Measurements from ENCODE around the gene BCAS4. TPM values are rescaled to one million over a fixed set of nuclear protein-coding genes. Genes with fewer than 3 reads are reported as not detected.
A peak's percentile ranks its signal among the peaks of the same experiment; 100 is the strongest.

The BCAS4 gene
- total RNA-seq, 1 donor from 2014 or later = 16.7 TPM

- H3K36me3 Mint-ChIP-seq (ENCODE audit: low read depth, unreplicated experiment) = peaks cover 18% of the 10 kb centered on the region
- no peaks in the 10 kb centered on the region for H3K27me3 Mint-ChIP-seq (ENCODE audit: low read depth, unreplicated experiment)
- TF ChIP-seq, protein P1, sequence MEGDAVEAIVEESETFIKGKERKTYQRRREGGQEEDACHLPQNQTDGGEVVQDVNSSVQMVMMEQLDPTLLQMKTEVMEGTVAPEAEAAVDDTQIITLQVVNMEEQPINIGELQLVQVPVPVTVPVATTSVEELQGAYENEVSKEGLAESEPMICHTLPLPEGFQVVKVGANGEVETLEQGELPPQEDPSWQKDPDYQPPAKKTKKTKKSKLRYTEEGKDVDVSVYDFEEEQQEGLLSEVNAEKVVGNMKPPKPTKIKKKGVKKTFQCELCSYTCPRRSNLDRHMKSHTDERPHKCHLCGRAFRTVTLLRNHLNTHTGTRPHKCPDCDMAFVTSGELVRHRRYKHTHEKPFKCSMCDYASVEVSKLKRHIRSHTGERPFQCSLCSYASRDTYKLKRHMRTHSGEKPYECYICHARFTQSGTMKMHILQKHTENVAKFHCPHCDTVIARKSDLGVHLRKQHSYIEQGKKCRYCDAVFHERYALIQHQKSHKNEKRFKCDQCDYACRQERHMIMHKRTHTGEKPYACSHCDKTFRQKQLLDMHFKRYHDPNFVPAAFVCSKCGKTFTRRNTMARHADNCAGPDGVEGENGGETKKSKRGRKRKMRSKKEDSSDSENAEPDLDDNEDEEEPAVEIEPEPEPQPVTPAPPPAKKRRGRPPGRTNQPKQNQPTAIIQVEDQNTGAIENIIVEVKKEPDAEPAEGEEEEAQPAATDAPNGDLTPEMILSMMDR (IDR thresholded peaks at IDR 0.05; ENCODE audit: insufficient read depth, low read depth, low read length) = no peak
- TF ChIP-seq EZH2 (IDR thresholded peaks at IDR 0.05; ENCODE audit: insufficient read depth, low read length) = no peak
- no peaks in the 10 kb centered on the region for H3K4me1 ChIP-seq (ENCODE audit: insufficient read depth, low read length)
- H3K4me3 Mint-ChIP-seq (ENCODE audit: unreplicated experiment) = no peak overlapping the region
- peaks cover 58% of the 10 kb centered on the region for H4K20me1 ChIP-seq (ENCODE audit: insufficient read depth, low read length)
- H3K9ac ChIP-seq (ENCODE audit: low read length) = no peak overlapping the region
- H3K9me3 ChIP-seq (ENCODE audit: insufficient read depth, low read depth, low read length) = no peaks in the 10 kb centered on the region
- no peak overlapping the region for H3K27ac Mint-ChIP-seq (ENCODE audit: unreplicated experiment)
- H3K79me2 ChIP-seq (ENCODE audit: insufficient read depth, low read length) = peaks cover 34% of the 10 kb centered on the region
- H3K9me3 Mint-ChIP-seq (ENCODE audit: unreplicated experiment) = no peaks in the 10 kb centered on the region
- H3K27me3 ChIP-seq (ENCODE audit: insufficient read depth, low read length) = no peaks in the 10 kb centered on the region
- no peak overlapping the region for H2AFZ ChIP-seq (ENCODE audit: low read depth, low read length)
- no peak overlapping the region for H3K4me2 ChIP-seq (ENCODE audit: low read length)
- H3K4me3 ChIP-seq (ENCODE audit: insufficient read depth, low read depth, low read length) = no peak overlapping the region
- FAIRE-seq (no peak), DNase-seq (ENCODE audit: low read depth) (no peak)
- H3K4me1 Mint-ChIP-seq (ENCODE audit: low read depth, unreplicated experiment) = peaks cover 11% of the 10 kb centered on the region
- H3K27ac ChIP-seq (ENCODE audit: low read depth, low read length) = no peak overlapping the region
- peaks cover 48% of the 10 kb centered on the region for H3K36me3 ChIP-seq (ENCODE audit: insufficient read depth, low read length)
Measured at GRCh38 chr20:50887576-50887975, 92.7 kb downstream of the BCAS4 start.

GRCh38 chr20:50891138-50891537, 96.3 kb downstream of the BCAS4 start:
- Histone ChIP-seq H3K4me2 (ENCODE audit: low read length) (no peak overlapping the region), H2AFZ (ENCODE audit: low read depth, low read length) (no peak overlapping the region), H3K4me1 (ENCODE audit: insufficient read depth, low read length) (no peaks in the 10 kb centered on the region), H3K27ac (ENCODE audit: low read depth, low read length) (no peak overlapping the region), H3K4me3 (ENCODE audit: insufficient read depth, low read depth, low read length) (no peak overlapping the region), H3K27me3 (ENCODE audit: insufficient read depth, low read length) (no peaks in the 10 kb centered on the region), H3K9ac (ENCODE audit: low read length) (no peak overlapping the region), H3K36me3 (ENCODE audit: insufficient read depth, low read length) (peaks cover 70% of the 10 kb centered on the region), H4K20me1 (ENCODE audit: insufficient read depth, low read length) (peaks cover 89% of the 10 kb centered on the region), H3K79me2 (ENCODE audit: insufficient read depth, low read length) (peaks cover 64% of the 10 kb centered on the region), H3K9me3 (ENCODE audit: insufficient read depth, low read depth, low read length) (no peaks in the 10 kb centered on the region)
- peaks cover 11% of the 10 kb centered on the region for H3K4me1 Mint-ChIP-seq (ENCODE audit: low read depth, unreplicated experiment)
- no peak for DNase-seq (ENCODE audit: low read depth)
- H3K4me3 Mint-ChIP-seq (ENCODE audit: unreplicated experiment) = peak overlapping the region; percentile 16
- TF ChIP-seq, protein P1 (IDR thresholded peaks at IDR 0.05; ENCODE audit: insufficient read depth, low read depth, low read length) = no peak
- no peak for TF ChIP-seq EZH2 (IDR thresholded peaks at IDR 0.05; ENCODE audit: insufficient read depth, low read length)
- peaks cover 28% of the 10 kb centered on the region for H3K36me3 Mint-ChIP-seq (ENCODE audit: low read depth, unreplicated experiment)
- H3K27ac Mint-ChIP-seq (ENCODE audit: unreplicated experiment) = no peak overlapping the region
- FAIRE-seq = no peak
- no peaks in the 10 kb centered on the region for H3K9me3 Mint-ChIP-seq (ENCODE audit: unreplicated experiment)
- no peaks in the 10 kb centered on the region for H3K27me3 Mint-ChIP-seq (ENCODE audit: low read depth, unreplicated experiment)

GRCh38 chr20:50892394-50892793, 97.5 kb downstream of the BCAS4 start:
- peaks cover 73% of the 10 kb centered on the region for H3K79me2 ChIP-seq (ENCODE audit: insufficient read depth, low read length)
- H3K36me3 Mint-ChIP-seq (ENCODE audit: low read depth, unreplicated experiment) = peaks cover 34% of the 10 kb centered on the region

More at GRCh38 chr20:50892394-50892793, 97.5 kb downstream of the BCAS4 start:
- H3K27me3 ChIP-seq (ENCODE audit: insufficient read depth, low read length) = no peaks in the 10 kb centered on the region
- no peak overlapping the region for H2AFZ ChIP-seq (ENCODE audit: low read depth, low read length)
- no peak overlapping the region for H3K4me3 ChIP-seq (ENCODE audit: insufficient read depth, low read depth, low read length)
- no peak overlapping the region for H3K4me3 Mint-ChIP-seq (ENCODE audit: unreplicated experiment)
- no peak overlapping the region for H3K4me2 ChIP-seq (ENCODE audit: low read length)
- no peak overlapping the region for H3K9ac ChIP-seq (ENCODE audit: low read length)
- no peak for TF ChIP-seq EZH2 (IDR thresholded peaks at IDR 0.05; ENCODE audit: insufficient read depth, low read length)
- TF ChIP-seq, protein P1 (IDR thresholded peaks at IDR 0.05; ENCODE audit: insufficient read depth, low read depth, low read length) = no peak
- peaks cover 74% of the 10 kb centered on the region for H3K36me3 ChIP-seq (ENCODE audit: insufficient read depth, low read length)
- no peak overlapping the region for H3K27ac ChIP-seq (ENCODE audit: low read depth, low read length)
- no peak overlapping the region for H3K27ac Mint-ChIP-seq (ENCODE audit: unreplicated experiment)
- H3K9me3 Mint-ChIP-seq (ENCODE audit: unreplicated experiment) = no peaks in the 10 kb centered on the region
- FAIRE-seq = no peak
- H3K4me1 ChIP-seq (ENCODE audit: insufficient read depth, low read length) = no peaks in the 10 kb centered on the region
- H3K27me3 Mint-ChIP-seq (ENCODE audit: low read depth, unreplicated experiment) = no peaks in the 10 kb centered on the region
- no peak for DNase-seq (ENCODE audit: low read depth)
- H4K20me1 ChIP-seq (ENCODE audit: insufficient read depth, low read length) = peaks cover 94% of the 10 kb centered on the region
- H3K4me1 Mint-ChIP-seq (ENCODE audit: low read depth, unreplicated experiment) = peaks cover 11% of the 10 kb centered on the region
- H3K9me3 ChIP-seq (ENCODE audit: insufficient read depth, low read depth, low read length) = no peaks in the 10 kb centered on the region
